ENCODE data around the gene RGS2.

RGS2 gene

GRCh38 chr1:192808518-192809306, at the start of gene RGS2:
Gene RGS2 (plus strand): TSS chr1:192809039. CDS start chr1:192809072, 33 bp downstream.
- DNase-seq, result peak; percentile 93 to 96 (median 94)

- DNase-seq, result no peak
Observed at GRCh38 chr1:192759104-192759503, 49.7 kb upstream of the RGS2 start.

GRCh38 chr1:192762265-192762664, 46.6 kb upstream of the RGS2 start:
- no peak for DNase-seq

- DNase-seq, result no peak
Observed at GRCh38 chr1:192763243-192763642, 45.6 kb upstream of the RGS2 start.

- DNase-seq, result no peak
Observed at GRCh38 chr1:192763756-192764155, 45.1 kb upstream of the RGS2 start.

GRCh38 chr1:192764675-192765074, 44.2 kb upstream of the RGS2 start:
- no peak for DNase-seq

GRCh38 chr1:192766009-192766625, 42.7 kb upstream of the RGS2 start:
- no peak for DNase-seq

GRCh38 chr1:192766876-192767275, 42.0 kb upstream of the RGS2 start:
- no peak for DNase-seq

GRCh38 chr1:192767798-192768197, 41.0 kb upstream of the RGS2 start:
- DNase-seq, result peak in 1 of 3 experiments; percentile 28

- no peak for DNase-seq
Observed at GRCh38 chr1:192768463-192768862, 40.4 kb upstream of the RGS2 start.

- DNase-seq, result no peak
Observed at GRCh38 chr1:192771341-192771740, 37.5 kb upstream of the RGS2 start.

GRCh38 chr1:192775631-192776030, 33.2 kb upstream of the RGS2 start:
- DNase-seq, result no peak

- DNase-seq, result no peak
Observed at GRCh38 chr1:192776206-192776605, 32.6 kb upstream of the RGS2 start.

GRCh38 chr1:192776998-192777397, 31.8 kb upstream of the RGS2 start:
- DNase-seq, result no peak

- no peak for DNase-seq
Observed at GRCh38 chr1:192783791-192784190, 25.0 kb upstream of the RGS2 start.

GRCh38 chr1:192784397-192784796, 24.4 kb upstream of the RGS2 start:
- DNase-seq, result no peak

- no peak for DNase-seq
Observed at GRCh38 chr1:192786576-192786975, 22.3 kb upstream of the RGS2 start.

- no peak for DNase-seq
Observed at GRCh38 chr1:192787914-192788585, 20.8 kb upstream of the RGS2 start.

GRCh38 chr1:192789871-192790270, 19.0 kb upstream of the RGS2 start:
- no peak for DNase-seq

- no peak for DNase-seq
Observed at GRCh38 chr1:192792628-192793027, 16.2 kb upstream of the RGS2 start.

- DNase-seq, result no peak
Observed at GRCh38 chr1:192793983-192794767, 14.7 kb upstream of the RGS2 start.

- DNase-seq, result no peak
Observed at GRCh38 chr1:192794768-192795035, 14.1 kb upstream of the RGS2 start.

- DNase-seq, result no peak
Observed at GRCh38 chr1:192795916-192796618, 12.8 kb upstream of the RGS2 start.

Measured in NCI-H1417 (cell line).